Measurements from ENCODE around the gene STIM2.

DNA sequence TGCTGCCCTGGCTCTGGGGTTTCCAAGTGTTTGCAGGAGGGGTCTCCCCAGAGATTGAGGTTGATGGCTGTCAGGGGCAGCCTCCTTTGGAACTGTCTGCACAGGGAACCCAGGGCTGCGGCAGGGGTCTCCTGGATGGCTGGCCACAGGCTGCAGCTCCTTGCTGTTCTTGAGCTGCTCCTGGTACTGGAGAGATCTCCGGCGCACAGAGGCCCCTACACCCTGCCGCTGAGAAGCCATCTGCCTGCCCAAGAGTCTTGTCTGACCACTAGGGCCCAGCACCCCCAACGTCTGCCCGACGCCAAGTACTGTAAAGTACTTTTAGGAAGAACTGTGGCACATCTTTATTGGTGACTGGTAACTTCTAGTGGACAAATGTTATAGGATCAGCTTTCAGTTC is 13.5 kb downstream of the STIM2 start:
- TF ChIP-seq POLR2A (IDR thresholded peaks at IDR 0.05; ENCODE audit: low read depth, low read length) (no peak), CEBPB (IDR thresholded peaks at IDR 0.05; ENCODE audit: low read depth, low read length) (no peak), MAZ (IDR thresholded peaks at IDR 0.05; ENCODE audit: borderline replicate concordance, low read depth, low read length) (no peak), RCOR1 (IDR thresholded peaks at IDR 0.05; ENCODE audit: insufficient replicate concordance, low read length) (no peak), BHLHE40 (IDR thresholded peaks at IDR 0.05; ENCODE audit: low read depth, low read length) (no peak), MAFK (IDR thresholded peaks at IDR 0.05; ENCODE audit: low read depth, low read length) (no peak), SMC3 (IDR thresholded peaks at IDR 0.05; ENCODE audit: low read depth, low read length) (no peak), NFE2L2 (IDR thresholded peaks at IDR 0.05; ENCODE audit: low read depth, low read length) (no peak), RFX5 (IDR thresholded peaks at IDR 0.05; ENCODE audit: low read depth, low read length) (no peak)
- TF ChIP-seq, protein P1, sequence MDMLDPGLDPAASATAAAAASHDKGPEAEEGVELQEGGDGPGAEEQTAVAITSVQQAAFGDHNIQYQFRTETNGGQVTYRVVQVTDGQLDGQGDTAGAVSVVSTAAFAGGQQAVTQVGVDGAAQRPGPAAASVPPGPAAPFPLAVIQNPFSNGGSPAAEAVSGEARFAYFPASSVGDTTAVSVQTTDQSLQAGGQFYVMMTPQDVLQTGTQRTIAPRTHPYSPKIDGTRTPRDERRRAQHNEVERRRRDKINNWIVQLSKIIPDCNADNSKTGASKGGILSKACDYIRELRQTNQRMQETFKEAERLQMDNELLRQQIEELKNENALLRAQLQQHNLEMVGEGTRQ (IDR thresholded peaks at IDR 0.05; ENCODE audit: low read depth, low read length): no peak
- TF ChIP-seq, protein P2, sequence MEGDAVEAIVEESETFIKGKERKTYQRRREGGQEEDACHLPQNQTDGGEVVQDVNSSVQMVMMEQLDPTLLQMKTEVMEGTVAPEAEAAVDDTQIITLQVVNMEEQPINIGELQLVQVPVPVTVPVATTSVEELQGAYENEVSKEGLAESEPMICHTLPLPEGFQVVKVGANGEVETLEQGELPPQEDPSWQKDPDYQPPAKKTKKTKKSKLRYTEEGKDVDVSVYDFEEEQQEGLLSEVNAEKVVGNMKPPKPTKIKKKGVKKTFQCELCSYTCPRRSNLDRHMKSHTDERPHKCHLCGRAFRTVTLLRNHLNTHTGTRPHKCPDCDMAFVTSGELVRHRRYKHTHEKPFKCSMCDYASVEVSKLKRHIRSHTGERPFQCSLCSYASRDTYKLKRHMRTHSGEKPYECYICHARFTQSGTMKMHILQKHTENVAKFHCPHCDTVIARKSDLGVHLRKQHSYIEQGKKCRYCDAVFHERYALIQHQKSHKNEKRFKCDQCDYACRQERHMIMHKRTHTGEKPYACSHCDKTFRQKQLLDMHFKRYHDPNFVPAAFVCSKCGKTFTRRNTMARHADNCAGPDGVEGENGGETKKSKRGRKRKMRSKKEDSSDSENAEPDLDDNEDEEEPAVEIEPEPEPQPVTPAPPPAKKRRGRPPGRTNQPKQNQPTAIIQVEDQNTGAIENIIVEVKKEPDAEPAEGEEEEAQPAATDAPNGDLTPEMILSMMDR (conservative IDR thresholded peaks at IDR 0.05; ENCODE audit: low read depth, low read length): no peak
- TF ChIP-seq, protein P3, sequence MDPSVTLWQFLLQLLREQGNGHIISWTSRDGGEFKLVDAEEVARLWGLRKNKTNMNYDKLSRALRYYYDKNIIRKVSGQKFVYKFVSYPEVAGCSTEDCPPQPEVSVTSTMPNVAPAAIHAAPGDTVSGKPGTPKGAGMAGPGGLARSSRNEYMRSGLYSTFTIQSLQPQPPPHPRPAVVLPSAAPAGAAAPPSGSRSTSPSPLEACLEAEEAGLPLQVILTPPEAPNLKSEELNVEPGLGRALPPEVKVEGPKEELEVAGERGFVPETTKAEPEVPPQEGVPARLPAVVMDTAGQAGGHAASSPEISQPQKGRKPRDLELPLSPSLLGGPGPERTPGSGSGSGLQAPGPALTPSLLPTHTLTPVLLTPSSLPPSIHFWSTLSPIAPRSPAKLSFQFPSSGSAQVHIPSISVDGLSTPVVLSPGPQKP (IDR thresholded peaks at IDR 0.05; ENCODE audit: borderline replicate concordance, low read depth, low read length): no peak
